ENCODE data around the gene FARS2.

FARS2 gene

GRCh38 chr6:5383856-5384255, 122.5 kb downstream of the FARS2 start:
- no peak for DNase-seq

DNA sequence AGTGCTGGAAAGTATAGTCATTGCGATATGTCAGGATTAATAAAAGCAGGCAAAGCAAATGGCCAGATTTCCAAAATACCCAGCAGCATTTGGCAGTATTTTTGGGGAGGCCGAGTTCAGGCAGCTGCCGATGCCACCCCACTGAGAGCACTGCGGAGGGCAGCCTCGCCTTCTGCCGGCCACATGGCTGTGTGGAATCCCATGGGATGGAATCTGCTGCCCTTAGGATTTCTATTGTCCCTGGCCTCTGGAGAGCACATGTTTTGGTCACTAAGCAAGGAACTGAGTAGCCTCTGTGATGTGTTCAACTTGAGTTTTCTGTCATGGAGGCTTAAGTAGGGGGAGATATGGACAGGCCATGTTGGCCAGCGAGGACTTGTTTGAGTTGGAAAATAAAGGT, 123.0 kb downstream of the FARS2 start:
- DNase-seq: no peak

DNA sequence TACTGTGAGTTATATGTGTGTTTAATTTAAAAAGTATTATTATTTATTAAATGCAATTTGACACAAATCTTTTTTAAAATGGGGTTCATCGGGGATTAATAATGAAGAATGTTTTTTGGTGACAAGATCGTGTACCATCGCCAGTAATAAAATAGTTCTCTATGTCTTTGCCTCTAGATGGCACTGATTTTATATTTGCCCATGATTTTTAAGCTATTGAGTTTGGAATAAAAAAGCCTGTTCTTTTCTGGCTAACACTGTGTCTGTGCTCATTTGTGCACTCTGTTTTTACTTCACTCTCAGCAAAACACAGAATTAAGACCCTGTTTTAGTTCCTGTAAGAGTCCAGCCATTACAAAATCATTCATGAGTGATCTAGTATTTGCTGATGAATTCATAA, 127.0 kb downstream of the FARS2 start:
- no peak for DNase-seq

- no peak for DNase-seq
Measured at GRCh38 chr6:5389086-5389745, 127.9 kb downstream of the FARS2 start.

- no peak for DNase-seq
Measured at GRCh38 chr6:5390177-5390576, 128.9 kb downstream of the FARS2 start.

GRCh38 chr6:5394280-5394679, 133.0 kb downstream of the FARS2 start:
- no peak for DNase-seq

DNA sequence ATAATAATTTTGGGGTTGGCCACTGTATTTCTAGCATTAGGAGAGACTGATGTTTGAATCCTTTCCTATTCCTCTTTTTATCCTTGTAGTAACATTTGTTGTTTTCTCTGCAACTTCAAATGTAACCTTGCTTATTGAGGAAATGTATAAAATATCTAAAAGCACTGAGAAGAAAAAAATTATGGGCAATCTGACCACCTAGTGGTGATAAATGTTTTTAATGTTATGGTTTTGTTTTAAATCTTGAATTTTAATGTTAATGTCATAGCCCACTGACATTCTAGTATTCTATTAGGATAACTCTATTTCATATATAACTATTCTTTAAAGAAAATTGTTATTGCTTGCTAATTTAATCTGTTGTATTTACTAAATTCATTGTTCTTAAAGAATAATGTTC, 134.4 kb downstream of the FARS2 start:
- DNase-seq: no peak

GRCh38 chr6:5398530-5398929, 137.2 kb downstream of the FARS2 start:
- no peak for DNase-seq

- no peak for DNase-seq
Measured at GRCh38 chr6:5399391-5399790, 138.1 kb downstream of the FARS2 start.

GRCh38 chr6:5401845-5402738, 140.8 kb downstream of the FARS2 start:
- no peak for DNase-seq

GRCh38 chr6:5403076-5403475, 141.8 kb downstream of the FARS2 start:
- DNase-seq: no peak

DNA sequence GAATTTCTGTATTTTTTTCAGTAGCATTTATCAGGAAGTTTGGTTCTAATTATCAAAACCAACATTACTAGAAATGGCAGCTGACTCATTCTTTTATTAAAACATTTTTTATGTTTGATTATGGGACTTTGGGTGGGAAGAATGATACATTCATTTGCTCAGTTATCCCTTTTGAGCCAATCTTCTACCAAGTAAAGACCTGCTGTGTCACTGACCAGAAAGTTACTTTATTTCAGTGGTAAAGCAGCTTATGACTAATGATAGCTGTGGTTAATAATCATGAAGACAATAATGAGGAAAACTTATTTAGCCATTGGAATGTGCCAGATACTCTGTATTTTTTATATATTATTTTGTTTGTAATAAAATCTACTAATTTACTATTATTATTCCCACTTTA, 142.3 kb downstream of the FARS2 start:
- no peak for DNase-seq

- no peak for DNase-seq
Measured at GRCh38 chr6:5405976-5406375, 144.7 kb downstream of the FARS2 start.

GRCh38 chr6:5411414-5411813, 150.1 kb downstream of the FARS2 start:
- no peak for DNase-seq

GRCh38 chr6:5412017-5412416, 150.7 kb downstream of the FARS2 start:
- DNase-seq: no peak

DNA sequence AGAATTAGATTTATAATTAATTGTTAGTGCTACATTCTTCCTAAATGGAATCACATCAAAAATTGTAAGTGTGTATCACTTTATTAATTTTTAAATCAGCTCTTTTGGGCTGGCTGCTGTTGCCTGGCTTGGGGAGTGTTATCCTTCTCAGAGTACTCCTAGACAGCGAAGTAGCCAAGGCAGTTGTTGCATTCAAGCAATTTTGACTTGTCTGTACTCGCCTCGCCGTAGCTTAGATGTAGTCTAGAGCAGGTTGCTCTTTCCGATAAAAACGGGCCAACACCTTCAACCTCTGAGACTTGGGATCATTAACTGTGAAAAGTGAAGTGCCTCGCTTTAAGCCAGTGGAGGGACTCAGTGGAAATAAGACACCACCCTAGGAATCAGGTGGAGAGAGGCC, 151.3 kb downstream of the FARS2 start:
- DNase-seq: no peak

- no peak for DNase-seq
Measured at GRCh38 chr6:5416250-5416649, 154.9 kb downstream of the FARS2 start.

GRCh38 chr6:5422321-5422915, 161.1 kb downstream of the FARS2 start:
- DNase-seq: no peak

DNA sequence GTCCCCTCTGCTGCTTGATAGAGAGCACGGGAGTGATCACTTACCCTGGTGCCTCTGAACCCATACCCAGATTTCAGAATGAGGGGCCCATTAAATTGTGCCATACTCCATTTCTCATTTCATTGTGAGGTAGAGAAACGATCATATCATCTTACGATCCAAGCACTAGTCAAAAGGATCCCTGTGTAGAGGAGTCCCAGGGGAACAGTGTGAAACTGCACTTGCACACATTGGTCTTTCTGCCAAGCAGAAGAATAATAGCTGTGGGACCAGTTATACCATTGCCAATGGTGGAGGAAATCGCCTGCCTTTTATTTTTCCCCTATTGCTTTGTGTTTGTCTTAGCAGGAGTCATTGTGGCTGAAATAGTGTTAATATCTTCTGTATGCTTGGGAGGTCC, 161.9 kb downstream of the FARS2 start:
- no peak for DNase-seq

- no peak for DNase-seq
Measured at GRCh38 chr6:5424726-5425125, 163.4 kb downstream of the FARS2 start.

DNA sequence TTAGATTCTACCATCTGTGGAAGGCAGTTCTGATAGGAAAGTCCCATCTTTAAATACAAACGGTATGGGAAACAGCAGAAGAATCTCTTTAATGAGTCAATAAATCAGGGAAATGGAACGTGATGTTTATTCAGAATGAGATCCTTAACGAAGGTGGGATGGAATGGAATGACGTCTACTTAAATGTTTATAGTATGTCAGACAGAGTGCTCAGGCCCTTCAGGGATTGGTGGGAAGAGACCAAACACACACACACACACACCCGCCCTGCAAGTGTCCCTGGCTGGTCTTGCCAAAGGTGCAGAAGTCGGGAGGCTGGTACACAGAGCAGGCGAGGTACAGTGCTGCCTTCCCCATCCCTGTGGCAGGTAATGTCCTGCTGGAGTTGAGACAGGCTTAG, 164.0 kb downstream of the FARS2 start:
- no peak for DNase-seq

DNA sequence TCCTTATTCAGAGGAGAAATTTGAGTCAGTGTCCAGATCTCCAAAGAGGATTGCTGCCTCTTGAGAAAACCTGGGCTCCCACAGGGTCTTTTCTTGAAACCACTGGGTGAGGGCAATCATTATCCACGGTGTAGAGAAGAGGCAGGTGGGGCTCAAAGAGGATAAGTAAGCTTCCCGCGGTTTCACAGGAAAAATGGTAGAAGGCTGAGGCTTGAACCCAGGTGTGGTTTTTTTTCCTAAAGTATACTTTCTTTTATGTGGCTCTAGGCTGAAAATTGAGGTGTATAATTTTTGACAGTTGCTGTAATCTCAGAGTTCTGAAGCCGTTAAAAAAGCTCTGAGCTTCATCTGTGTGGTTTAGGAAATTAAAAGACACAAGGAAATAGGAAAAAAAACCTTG, 164.5 kb downstream of the FARS2 start:
- DNase-seq: no peak

DNA sequence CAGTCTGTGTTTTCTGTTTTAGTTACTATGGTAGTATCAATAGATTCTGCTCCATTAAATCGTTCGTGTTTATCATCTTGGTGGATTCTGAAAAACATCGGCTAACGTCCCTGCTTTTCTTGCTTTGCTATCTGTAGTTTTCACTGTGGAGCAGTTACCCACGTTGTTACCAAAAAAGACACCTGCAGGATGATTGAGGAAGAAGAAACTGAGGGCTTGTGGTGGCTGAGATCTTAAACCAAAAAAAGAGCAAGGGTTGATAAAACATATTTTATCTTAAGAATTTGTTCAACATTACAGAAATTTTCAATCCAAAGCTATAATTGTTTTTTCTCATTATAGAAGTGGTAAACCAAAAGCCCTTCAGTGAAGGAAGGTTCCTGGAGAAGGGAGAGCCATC, 166.3 kb downstream of the FARS2 start:
- no peak for DNase-seq

DNA sequence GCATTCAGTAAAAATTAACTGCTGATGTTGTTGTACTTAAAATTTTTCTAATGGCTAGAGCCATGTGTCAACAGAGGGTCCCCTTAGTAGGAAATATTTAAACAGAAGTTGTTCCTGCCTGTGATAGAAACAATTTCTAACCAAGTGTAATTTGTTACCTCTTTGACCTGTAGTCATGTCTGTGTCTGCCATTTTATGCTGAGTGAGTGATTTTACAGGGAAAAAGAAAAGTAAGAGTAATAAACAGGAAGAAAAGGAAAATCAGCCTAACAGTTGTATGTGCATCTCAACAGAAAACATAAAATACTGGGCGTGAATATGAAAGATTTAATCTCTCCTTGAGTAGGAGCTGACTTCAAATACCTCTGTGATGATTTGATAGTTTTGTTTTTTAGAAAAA, 172.0 kb downstream of the FARS2 start:
- no peak for DNase-seq

Data from right hindlimb (tissue), 1 donor.